BLaER1 treated with 17β-estradiol and CSF1 and Interleukin-3, amounts not matched to agents 10 nM and 100 nM (cell line): ENCODE measurements around the gene SMIM35.
A peak's percentile ranks its signal among the peaks of the same experiment; 100 is the strongest.
"Not testable (repeated sequence)": the region's sequence is repeated elsewhere in the genome, so short reads cannot be mapped to it uniquely, and the experiment has no call there.

ENCODE experiments used
- H3K27ac ChIP-seq, 11 experiments: shearing (Covaris generic); formaldehyde crosslinking; 2 replicates each; pipeline ENCODE4 v1.8.1; 2022
- H3K27me3 ChIP-seq, 11 experiments: shearing (Covaris generic); formaldehyde crosslinking; 2 replicates each; pipeline ENCODE4 v1.8.1; 2022
- H3K36me3 ChIP-seq, 11 experiments: shearing (Covaris generic); formaldehyde crosslinking; 2 replicates each; pipeline ENCODE4 v1.8.1; 2022
- H3K4me1 ChIP-seq, 10 experiments: shearing (Covaris generic); formaldehyde crosslinking; 2 replicates each; pipeline ENCODE4 v1.8.1; 2022
- H3K4me2 ChIP-seq, 11 experiments: shearing (Covaris generic); formaldehyde crosslinking; 2 replicates each; pipeline ENCODE4 v1.8.1; 2022
- H3K4me3 ChIP-seq, 10 experiments: shearing (Covaris generic); formaldehyde crosslinking; 2 replicates each; pipeline ENCODE4 v1.8.1; 2022
- H3K9ac ChIP-seq, 11 experiments: shearing (Covaris generic); formaldehyde crosslinking; 2 replicates each; pipeline ENCODE4 v1.8.1; 2022
- H3K9me3 ChIP-seq, 11 experiments: shearing (Covaris generic); formaldehyde crosslinking; replicated peaks in 1 of 11; 2 replicates each; pipeline ENCODE4 v1.8.1; 2022
- H4K20me1 ChIP-seq, 11 experiments: shearing (Covaris generic); formaldehyde crosslinking; 2 replicates each; pipeline ENCODE4 v1.8.1; 2022
- Cebpa-rat ChIP-seq, 11 experiments: shearing (Covaris generic); IDR thresholded peaks; 2 replicates each; pipeline ENCODE4 v1.8.1; 2022

Gene SMIM35

GRCh38 chr11:118015385-118015841 lies 71.3 kb downstream of the SMIM35 start:
- no peaks in the 10 kb centered on the region for H3K27me3 ChIP-seq
- peaks cover 0 to 5% (median 0%) of the 10 kb centered on the region in 11 experiments; a peak in 1 of 22 replicates for H3K36me3 ChIP-seq
- H3K4me2 ChIP-seq: peak overlapping the region; percentile 53 to 100 (median 71)
- no peak for TF ChIP-seq Cebpa-rat (IDR thresholded peaks at IDR 0.05)
- H3K4me3 ChIP-seq: no peak overlapping the region
- H3K4me1 ChIP-seq: peaks cover 39 to 63% (median 50%) of the 10 kb centered on the region in 10 experiments
- no peak overlapping the region for H3K9ac ChIP-seq
- peaks cover 22 to 37% (median 30%) of the 10 kb centered on the region in 11 experiments for H3K9me3 ChIP-seq
- no peaks in the 10 kb centered on the region for H4K20me1 ChIP-seq
- H3K27ac ChIP-seq: no peak overlapping the region

GRCh38 chr11:118014022-118014421 lies 72.7 kb downstream of the SMIM35 start:
- Histone ChIP-seq H3K4me2 (peak overlapping the region in 4 of 11 experiments; percentile 93 to 100 (median 98); a peak in 7 of 22 replicates), H3K9ac (no peak overlapping the region), H3K27ac (peak overlapping the region in 3 of 11 experiments; percentile 95 to 100 (median 99); a peak in 3 of 22 replicates), H4K20me1 (no peaks in the 10 kb centered on the region), H3K27me3 (no peaks in the 10 kb centered on the region), H3K4me1 (peaks cover 53 to 77% (median 64%) of the 10 kb centered on the region in 10 experiments), H3K9me3 (peaks cover 20 to 29% (median 24%) of the 10 kb centered on the region in 11 experiments), H3K4me3 (no peak overlapping the region), H3K36me3 (peaks cover 0 to 5% (median 0%) of the 10 kb centered on the region in 11 experiments; a peak in 1 of 22 replicates)
- no peak for TF ChIP-seq Cebpa-rat (IDR thresholded peaks at IDR 0.05)

- peak overlapping the region; percentile 82 to 100 (median 92) for H3K4me2 ChIP-seq
Observed at GRCh38 chr11:118012083-118012669, 74.6 kb downstream of the SMIM35 start.

GRCh38 chr11:118010738-118011461 lies 75.9 kb downstream of the SMIM35 start:
- TF ChIP-seq Cebpa-rat (IDR thresholded peaks at IDR 0.05): no peak
- peak overlapping the region in 4 of 10 experiments; percentile 6 to 39 (median 25); a peak in 5 of 20 replicates for H3K4me3 ChIP-seq
- 0 out of 22 replicates have a peak, but pooled peaks cover 0 to 3% (median 0%) of the 10 kb centered on the region in 11 experiments for H3K9me3 ChIP-seq
- H3K36me3 ChIP-seq: no peaks in the 10 kb centered on the region
- no peaks in the 10 kb centered on the region for H4K20me1 ChIP-seq
- H3K27ac ChIP-seq: peak overlapping the region; percentile 55 to 100 (median 82)
- peaks cover 77 to 99% (median 87%) of the 10 kb centered on the region in 10 experiments for H3K4me1 ChIP-seq
- H3K27me3 ChIP-seq: no peaks in the 10 kb centered on the region
- H3K9ac ChIP-seq: peak overlapping the region; percentile 44 to 95 (median 69); a peak in 21 of 22 replicates
- H3K4me2 ChIP-seq: peak overlapping the region; percentile 82 to 100 (median 92)

More at GRCh38 chr11:118012083-118012669, 74.6 kb downstream of the SMIM35 start:
- peak overlapping the region in 1 of 10 experiments; percentile 25; a peak in 2 of 20 replicates for H3K4me3 ChIP-seq
- peak overlapping the region in 9 of 11 experiments; percentile 31 to 100 (median 86); a peak in 17 of 22 replicates for H3K27ac ChIP-seq
- peak overlapping the region in 4 of 11 experiments; percentile 77 to 95 (median 88); a peak in 10 of 22 replicates for H3K9ac ChIP-seq
- H3K27me3 ChIP-seq: no peaks in the 10 kb centered on the region
- peaks cover 71 to 95% (median 82%) of the 10 kb centered on the region in 10 experiments for H3K4me1 ChIP-seq
- peaks cover 4 to 13% (median 6%) of the 10 kb centered on the region in 11 experiments for H3K9me3 ChIP-seq
- no peaks in the 10 kb centered on the region for H4K20me1 ChIP-seq
- H3K36me3 ChIP-seq: no peaks in the 10 kb centered on the region
- TF ChIP-seq Cebpa-rat (IDR thresholded peaks at IDR 0.05): no peak

- Histone ChIP-seq H3K4me3 (peak overlapping the region in 4 of 10 experiments; percentile 6 to 39 (median 13); a peak in 4 of 20 replicates), H3K9ac (peak overlapping the region; percentile 44 to 95 (median 69); a peak in 21 of 22 replicates), H3K36me3 (no peaks in the 10 kb centered on the region), H3K27me3 (no peaks in the 10 kb centered on the region), H4K20me1 (no peaks in the 10 kb centered on the region), H3K4me1 (peaks cover 69 to 99% (median 83%) of the 10 kb centered on the region in 10 experiments), H3K27ac (peak overlapping the region; percentile 55 to 100 (median 82)), H3K4me2 (peak overlapping the region; percentile 82 to 100 (median 92)), H3K9me3 (0 out of 22 replicates have a peak, but pooled peaks cover 0 to 3% (median 0%) of the 10 kb centered on the region in 11 experiments)
- no peak for TF ChIP-seq Cebpa-rat (IDR thresholded peaks at IDR 0.05)
Observed at GRCh38 chr11:118009864-118010737, 76.7 kb downstream of the SMIM35 start.

GRCh38 chr11:118008271-118008911 lies 78.4 kb downstream of the SMIM35 start:
- H3K9me3 ChIP-seq: peaks cover 0 to 9% (median 4%) of the 10 kb centered on the region in 11 experiments; a peak in 9 of 22 replicates
- peak in 9 of 11 experiments; percentile 37 to 78 (median 44); a peak in 9 of 22 replicates for TF ChIP-seq Cebpa-rat (IDR thresholded peaks at IDR 0.05)
- no peaks in the 10 kb centered on the region for H3K27me3 ChIP-seq
- H3K27ac ChIP-seq: peak overlapping the region; percentile 54 to 100 (median 82)
- H3K4me2 ChIP-seq: peak overlapping the region; percentile 82 to 100 (median 92)
- no peaks in the 10 kb centered on the region for H3K36me3 ChIP-seq
- H4K20me1 ChIP-seq: no peaks in the 10 kb centered on the region
- H3K4me3 ChIP-seq: no peak overlapping the region
- peak overlapping the region in 9 of 11 experiments; percentile 21 to 91 (median 52); a peak in 13 of 22 replicates for H3K9ac ChIP-seq
- peaks cover 68 to 100% (median 87%) of the 10 kb centered on the region in 10 experiments for H3K4me1 ChIP-seq

- not testable (repeated sequence) for H3K4me3 ChIP-seq, H3K36me3 ChIP-seq, H3K9me3 ChIP-seq, H4K20me1 ChIP-seq, H3K27me3 ChIP-seq
- peak overlapping the region; percentile 82 to 100 (median 92) for H3K4me2 ChIP-seq
- peak overlapping the region; percentile 54 to 100 (median 82) for H3K27ac ChIP-seq
- peak overlapping the region in 8 of 11 experiments; percentile 21 to 63 (median 53); a peak in 12 of 22 replicates for H3K9ac ChIP-seq
- H3K4me1 ChIP-seq: peaks cover 72 to 100% (median 87%) of the 10 kb centered on the region in 10 experiments
Observed at GRCh38 chr11:118007563-118008270, 79.0 kb downstream of the SMIM35 start.
